H9 (cell line): ENCODE results near the gene MLLT11. TPM values are rescaled to one million over a fixed set of nuclear protein-coding genes. Genes with fewer than 3 reads are reported as not detected.

Source experiments
- DNase-seq: peaks from one replicate; pipeline ENCODE4 v3.0.0-alpha.2; 2017
- H2AFZ ChIP-seq: one replicate; pipeline ENCODE4 v1.6.1; 2013; ENCODE audit warnings: mild to moderate bottlenecking, low read length, control low read depth, moderate library complexity
- H2AK5ac ChIP-seq: 2 replicates; pipeline ENCODE4 v1.6.1; 2013; ENCODE audit warnings: low read length, control low read depth, mixed read lengths; ENCODE audit not compliant: insufficient read length
- H2BK120ac ChIP-seq: one replicate; pipeline ENCODE4 v1.6.1; 2013; ENCODE audit warnings: low read depth, mild to moderate bottlenecking, low read length, control low read depth, inconsistent platforms; ENCODE audit not compliant: poor library complexity, severe bottlenecking
- H2BK12ac ChIP-seq: 2 replicates; pipeline ENCODE4 v1.6.1; 2013; ENCODE audit warnings: low read length, control low read depth, mixed read lengths, low read depth; ENCODE audit not compliant: insufficient read length
- H2BK15ac ChIP-seq: 2 replicates; pipeline ENCODE4 v1.6.1; 2013; ENCODE audit warnings: low read depth, low read length, control low read depth
- H2BK20ac ChIP-seq: one replicate; pipeline ENCODE4 v1.6.1; 2013; ENCODE audit warnings: low read depth, mild to moderate bottlenecking, low read length, control low read depth, inconsistent platforms; ENCODE audit not compliant: poor library complexity, severe bottlenecking
- H2BK5ac ChIP-seq: 2 replicates; pipeline ENCODE4 v1.6.1; 2013; ENCODE audit warnings: low read length, control low read depth, mixed read lengths; ENCODE audit not compliant: insufficient read length
- H3K14ac ChIP-seq: 2 replicates; pipeline ENCODE4 v1.6.1; 2013; ENCODE audit warnings: low read length, control low read depth; ENCODE audit not compliant: insufficient read depth
- H3K18ac ChIP-seq: 2 replicates; pipeline ENCODE4 v1.6.1; 2013; ENCODE audit warnings: low read depth, mild to moderate bottlenecking, mixed read lengths, low read length, control low read depth; ENCODE audit not compliant: insufficient read length
- H3K23ac ChIP-seq: 2 replicates; pipeline ENCODE4 v1.6.1; 2013; ENCODE audit warnings: low read length, control low read depth, mixed read lengths, low read depth; ENCODE audit not compliant: insufficient read length
- H3K23me2 ChIP-seq: 2 replicates; pipeline ENCODE4 v1.6.1; 2013; ENCODE audit warnings: low read depth, mild to moderate bottlenecking, mixed read lengths, low read length, control low read depth; ENCODE audit not compliant: insufficient read length, poor library complexity, severe bottlenecking
- H3K27ac ChIP-seq: 2 replicates; pipeline ENCODE4 v1.5.1; 2013; ENCODE audit warnings: low read length, control low read depth, mixed read lengths, low read depth; ENCODE audit not compliant: insufficient read length
- H3K27me3 ChIP-seq: 2 replicates; pipeline ENCODE4 v1.6.1; 2013; ENCODE audit warnings: low read length, control low read depth, inconsistent platforms; ENCODE audit not compliant: insufficient read depth
- H3K4ac ChIP-seq: 2 replicates; pipeline ENCODE4 v1.6.1; 2013; ENCODE audit warnings: low read depth, mild to moderate bottlenecking, control low read depth, inconsistent platforms, low read length, moderate library complexity
- H3K4me1 ChIP-seq: 2 replicates; pipeline ENCODE4 v1.6.1; 2013; ENCODE audit warnings: low read length, control low read depth, inconsistent platforms; ENCODE audit not compliant: insufficient read depth
- H3K4me2 ChIP-seq: 2 replicates; pipeline ENCODE4 v1.6.1; 2013; ENCODE audit warnings: low read length, control low read depth, mixed read lengths; ENCODE audit not compliant: insufficient read length, insufficient read depth
- H3K56ac ChIP-seq: 2 replicates; pipeline ENCODE4 v1.6.1; 2013; ENCODE audit warnings: low read depth, mild to moderate bottlenecking, mixed read lengths, low read length, control low read depth; ENCODE audit not compliant: insufficient read length
- H3K79me1 ChIP-seq: 2 replicates; pipeline ENCODE4 v1.6.1; 2013; ENCODE audit warnings: low read depth, mild to moderate bottlenecking, moderate library complexity, low read length, control low read depth, inconsistent platforms; ENCODE audit not compliant: insufficient read depth, poor library complexity, severe bottlenecking
- H3K79me2 ChIP-seq: 2 replicates; pipeline ENCODE4 v1.6.1; 2013; ENCODE audit warnings: low read length, control low read depth, inconsistent platforms; ENCODE audit not compliant: insufficient read depth
- H3K9ac ChIP-seq: 2 replicates; pipeline ENCODE4 v1.6.1; 2013; ENCODE audit warnings: low read length, control low read depth, mixed read lengths; ENCODE audit not compliant: insufficient read length; ENCODE audit errors: extremely low read depth
- H3K9me3 ChIP-seq: one replicate; pipeline ENCODE4 v1.6.1; 2013; ENCODE audit warnings: low read depth, low read length, inconsistent platforms; ENCODE audit not compliant: control insufficient read depth
- H3T11ph ChIP-seq: one replicate; pipeline ENCODE4 v1.6.1; 2013; ENCODE audit warnings: mild to moderate bottlenecking, low read length, control low read depth, inconsistent platforms
- H4K20me1 ChIP-seq: one replicate; pipeline ENCODE4 v1.6.1; 2013; ENCODE audit not compliant: control insufficient read depth, insufficient read length, insufficient read depth
- H4K5ac ChIP-seq: 2 replicates; pipeline ENCODE4 v1.6.1; 2013; ENCODE audit warnings: low read depth, mild to moderate bottlenecking, mixed read lengths, low read length, control low read depth; ENCODE audit not compliant: insufficient read length
- H4K8ac ChIP-seq: replicated peaks from 2 replicates; pipeline ENCODE4 v1.6.1; 2013; ENCODE audit warnings: low read length, control low read depth, mixed read lengths, low read depth; ENCODE audit not compliant: insufficient read length
- H4K91ac ChIP-seq: 2 replicates; pipeline ENCODE4 v1.6.1; 2013; ENCODE audit warnings: low read depth, mild to moderate bottlenecking, moderate library complexity, mixed read lengths, low read length, control low read depth; ENCODE audit not compliant: insufficient read length
- H3K27ac Mint-ChIP-seq, 3 experiments: 2 replicates in 2 of 3; 3 replicates in 1 of 3; pipeline ENCODE4 v1.8.0; 2020 to 2021; ENCODE audit warnings: mixed read lengths in 3 of 3, mild to moderate bottlenecking in 1 of 3, moderate library complexity in 1 of 3
- H3K27me3 Mint-ChIP-seq: 2 replicates; pipeline ENCODE4 v1.8.0; 2021; ENCODE audit warnings: low read depth, mild to moderate bottlenecking, moderate library complexity, mixed read lengths
- H3K36me3 Mint-ChIP-seq, 3 experiments: 2 replicates in 2 of 3; 3 replicates in 1 of 3; pipeline ENCODE4 v1.8.0; 2020 to 2021; ENCODE audit warnings: low read depth in 3 of 3, mixed read lengths in 3 of 3; ENCODE audit not compliant: insufficient read depth in 1 of 3
- H3K4me1 Mint-ChIP-seq, 2 experiments: 2 replicates each; pipeline ENCODE4 v1.8.0; 2020; ENCODE audit warnings: mixed read lengths in 2 of 2
- H3K4me3 Mint-ChIP-seq, 2 experiments: 2 replicates in 1 of 2; 3 replicates in 1 of 2; pipeline ENCODE4 v1.8.0; 2020 to 2021; ENCODE audit warnings: mild to moderate bottlenecking in 2 of 2, mixed read lengths in 2 of 2, moderate library complexity in 1 of 2
- H3K9me3 Mint-ChIP-seq, 2 experiments: 2 replicates in 1 of 2; 3 replicates in 1 of 2; pipeline ENCODE4 v1.8.0; 2020; ENCODE audit warnings: mild to moderate bottlenecking in 2 of 2, mixed read lengths in 2 of 2, moderate library complexity in 1 of 2
- WGBS: extraction: QIAGEN DNeasy Blood & Tissue Kit; methylation state at CpG from one replicate; pipeline ENCODE4 v1.1.7; 2013; ENCODE audit warnings: missing lambda C conversion rate, low lambda C conversion rate, mixed read lengths; ENCODE audit not compliant: insufficient read length; ENCODE audit errors: extremely low coverage; 5-methylcytosine and 5-hydroxymethylcytosine counted together
- total RNA-seq: library from RNA; stranded (reverse); gene quantifications from 2 replicates; pipeline ENCODE4 v1.2.1, GENCODE V29; 2021
- TF ChIP-seq, protein P1 (sequence below): fragments of 200-600 bp; sonication (generic); conservative IDR thresholded peaks from 3 replicates; pipeline ENCODE4 v1.8.0; 2021; ENCODE audit warnings: antibody characterized with exemption, mild to moderate bottlenecking

The MLLT11 gene
- total RNA-seq, 1 experiment from 2014 or later, result 13.2 TPM

DNA sequence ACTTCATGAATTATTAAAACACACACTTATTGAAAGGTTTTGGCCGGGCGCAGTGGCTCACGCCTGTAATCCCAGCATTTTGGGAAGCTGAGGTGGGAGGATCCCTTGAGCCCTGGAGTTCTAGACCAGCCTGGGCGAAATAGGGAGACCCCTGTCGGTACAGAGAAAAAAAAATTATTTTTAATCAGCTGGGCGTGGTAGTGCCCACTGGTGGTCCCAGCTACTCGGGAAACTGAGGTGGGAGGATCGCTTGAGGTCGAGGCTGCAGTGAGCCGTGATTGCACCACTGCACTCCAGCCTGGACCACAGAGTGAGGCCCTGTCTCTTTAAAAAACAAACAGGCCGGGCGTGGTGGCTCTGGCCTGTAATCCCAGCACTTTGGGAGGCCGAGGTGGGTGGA, 12.0 kb downstream of the MLLT11 start:
- Histone ChIP-seq H2BK120ac (no peak overlapping the region), H2BK5ac (no peak overlapping the region), H3K79me2 (no peaks in the 10 kb centered on the region), H3K56ac (no peak overlapping the region), H3K4me1 (no peaks in the 10 kb centered on the region), H4K8ac (no peak overlapping the region), H2AK5ac (no peak overlapping the region), H3K23ac (no peak overlapping the region), H2BK15ac (no peak overlapping the region), H3K9me3 (no peaks in the 10 kb centered on the region), H3K4me2 (no peak overlapping the region), H3K4ac (no peak overlapping the region), H4K5ac (no peak overlapping the region), H3K9ac (no peak overlapping the region), H3K27ac (no peak overlapping the region), H3K14ac (no peak overlapping the region), H3K23me2 (no peaks in the 10 kb centered on the region), H4K91ac (no peak overlapping the region), H3K79me1 (no peaks in the 10 kb centered on the region), H3T11ph (no peak overlapping the region), H3K18ac (no peak overlapping the region), H3K27me3 (no peaks in the 10 kb centered on the region), H2BK12ac (no peak overlapping the region), H2AFZ (no peak overlapping the region), H2BK20ac (no peak overlapping the region), H4K20me1 (no peaks in the 10 kb centered on the region)
- no peak for DNase-seq
- Mint-ChIP-seq H3K27me3 (no peaks in the 10 kb centered on the region), H3K4me3 (no peak overlapping the region), H3K27ac (0 out of 7 replicates have a peak overlapping the region, but pooled peaks of 1 of the 3 experiments have one; percentile 33), H3K36me3 (peaks cover 6 to 10% (median 9%) of the 10 kb centered on the region in 3 experiments; a peak in 4 of 7 replicates), H3K9me3 (no peaks in the 10 kb centered on the region), H3K4me1 (peaks cover 9 to 12% of the 10 kb centered on the region in 2 experiments)
- no CpG with 5 or more reads among the region's 13 CpGs for WGBS
- TF ChIP-seq, protein P1, sequence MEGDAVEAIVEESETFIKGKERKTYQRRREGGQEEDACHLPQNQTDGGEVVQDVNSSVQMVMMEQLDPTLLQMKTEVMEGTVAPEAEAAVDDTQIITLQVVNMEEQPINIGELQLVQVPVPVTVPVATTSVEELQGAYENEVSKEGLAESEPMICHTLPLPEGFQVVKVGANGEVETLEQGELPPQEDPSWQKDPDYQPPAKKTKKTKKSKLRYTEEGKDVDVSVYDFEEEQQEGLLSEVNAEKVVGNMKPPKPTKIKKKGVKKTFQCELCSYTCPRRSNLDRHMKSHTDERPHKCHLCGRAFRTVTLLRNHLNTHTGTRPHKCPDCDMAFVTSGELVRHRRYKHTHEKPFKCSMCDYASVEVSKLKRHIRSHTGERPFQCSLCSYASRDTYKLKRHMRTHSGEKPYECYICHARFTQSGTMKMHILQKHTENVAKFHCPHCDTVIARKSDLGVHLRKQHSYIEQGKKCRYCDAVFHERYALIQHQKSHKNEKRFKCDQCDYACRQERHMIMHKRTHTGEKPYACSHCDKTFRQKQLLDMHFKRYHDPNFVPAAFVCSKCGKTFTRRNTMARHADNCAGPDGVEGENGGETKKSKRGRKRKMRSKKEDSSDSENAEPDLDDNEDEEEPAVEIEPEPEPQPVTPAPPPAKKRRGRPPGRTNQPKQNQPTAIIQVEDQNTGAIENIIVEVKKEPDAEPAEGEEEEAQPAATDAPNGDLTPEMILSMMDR, result peak; percentile 31; the same call in 1 of the 3 replicates
